PC-9 (cell line): ENCODE measurements around the gene PPP4R3A.
"Not testable (repeated sequence)": the region's sequence is repeated elsewhere in the genome, so short reads cannot be mapped to it uniquely, and the experiment has no call there.

ENCODE experiments used
- CTCF ChIP-seq: fragments of 200-600 bp; sonication (generic); conservative IDR thresholded peaks from 2 replicates; pipeline ENCODE4 v1.6.1; 2017; ENCODE audit warnings: mixed run types, antibody characterized with exemption, mild to moderate bottlenecking, moderate library complexity
- EZH2 ChIP-seq: fragments of 200-600 bp; sonication (generic); IDR thresholded peaks from 2 replicates; pipeline ENCODE4 v1.8.0; 2017; ENCODE audit warnings: antibody characterized with exemption, low read depth

- TF ChIP-seq EZH2, CTCF: not testable (repeated sequence)
These were observed 100.9 kb downstream of the PPP4R3A start for GRCh38 chr14:91409240-91409639.
